GM18873 (cell line): ENCODE measurements around the gene NRG2.

Source experiments
- ATAC-seq: cut with Tn5 transposase; IDR thresholded peaks from one replicate; pipeline ENCODE4 v1.9.1; 2021; ENCODE audit warnings: mild to moderate bottlenecking, moderate library complexity, moderate number of reproducible peaks; ENCODE audit not compliant: unreplicated experiment, low FRiP score

NRG2 gene

GRCh38 chr5:139847790-139848507, 195.2 kb downstream of the NRG2 start:
- ATAC-seq, result no peak

DNA sequence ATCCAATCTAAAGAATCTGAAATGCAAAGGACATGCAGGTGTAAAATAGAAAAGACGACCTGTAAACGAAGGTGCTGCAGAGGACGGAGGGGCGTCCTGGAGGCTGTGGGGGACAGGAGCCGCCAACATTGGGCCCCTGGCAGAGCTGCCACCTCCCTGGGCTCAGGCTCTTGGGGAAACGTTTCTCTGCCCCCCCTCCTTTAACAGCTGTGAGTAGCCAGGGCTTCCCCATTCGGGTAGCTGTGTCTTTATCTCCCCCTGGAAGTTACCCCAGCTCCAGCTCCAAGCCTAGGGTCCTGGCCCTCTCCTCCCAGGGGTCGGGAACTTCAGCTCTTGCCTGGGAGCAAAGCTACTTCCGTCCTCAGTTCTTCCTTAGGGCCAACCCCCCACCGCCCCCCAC, 196.0 kb downstream of the NRG2 start:
- ATAC-seq, result no peak

DNA sequence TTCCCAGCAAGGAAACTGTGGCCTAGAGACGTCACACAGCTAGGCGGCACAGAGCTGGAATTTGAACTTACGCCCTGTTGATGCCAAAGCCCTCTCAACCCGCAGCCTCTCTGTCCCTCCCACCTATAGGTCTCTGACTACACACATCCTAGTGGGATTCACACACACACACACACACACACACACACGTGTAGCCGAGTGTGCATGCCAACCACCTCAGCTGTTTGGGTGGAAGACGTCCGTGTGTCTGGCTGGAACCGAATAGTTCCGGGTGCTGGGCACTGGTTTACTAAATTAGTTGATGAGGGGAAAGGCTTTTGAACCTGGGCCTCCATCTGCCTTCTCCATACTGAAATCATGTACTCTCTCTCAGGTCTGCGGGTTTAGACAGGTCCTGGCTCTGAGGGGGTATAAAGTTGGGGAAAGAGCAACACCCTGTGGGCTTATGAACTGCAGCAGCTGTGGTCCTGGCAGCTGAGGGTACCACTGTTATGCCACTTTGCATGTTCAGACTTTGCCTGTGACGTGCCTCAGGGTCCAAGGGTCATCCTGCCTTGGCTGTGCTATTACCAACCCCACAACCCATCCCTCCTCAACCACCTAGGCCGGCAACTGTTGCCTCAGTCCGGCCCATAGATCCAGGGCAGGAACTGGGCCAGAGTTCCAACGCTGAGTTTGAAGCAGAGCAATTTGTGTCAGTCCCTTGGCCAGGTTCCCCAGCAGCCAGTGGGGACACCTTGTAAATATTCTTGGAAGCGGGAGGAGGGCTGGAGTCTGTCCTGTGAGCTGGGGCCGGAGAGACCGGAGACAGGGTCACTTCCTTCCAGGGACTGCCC, 197.0 kb downstream of the NRG2 start:
- no peak for ATAC-seq

DNA sequence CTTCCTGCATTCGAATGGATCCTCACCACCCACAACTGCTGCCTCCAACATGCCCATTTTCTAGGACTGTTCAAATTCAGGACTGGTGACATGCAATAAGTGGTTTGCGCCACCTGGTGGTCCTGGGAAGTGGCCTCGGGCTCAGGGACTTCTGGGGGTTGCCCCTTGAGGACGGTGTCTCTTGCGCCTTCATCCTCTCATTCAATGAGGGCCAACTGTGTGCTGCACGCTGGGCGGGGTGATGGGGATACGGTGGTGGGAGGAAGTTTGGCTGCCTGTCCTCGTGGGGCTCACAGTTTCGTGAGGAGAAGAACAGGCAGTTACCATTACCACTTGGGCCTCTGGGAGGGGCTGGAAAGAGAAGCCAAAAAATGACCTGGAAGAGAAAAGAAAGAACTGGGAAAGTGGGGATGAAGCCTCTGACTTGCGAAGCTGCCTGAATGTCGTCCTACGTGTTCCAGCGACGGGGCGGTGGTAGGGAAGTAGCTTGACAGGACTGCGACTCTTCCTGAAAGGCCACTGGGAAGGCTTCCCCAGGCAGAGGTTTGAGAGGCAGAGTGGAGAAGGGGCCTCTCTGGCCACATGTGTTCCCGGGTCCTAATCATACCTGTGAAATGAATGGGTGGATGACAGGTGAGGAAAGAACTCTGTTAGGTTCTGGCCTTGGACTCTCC, 198.5 kb downstream of the NRG2 start:
- ATAC-seq, result no peak

DNA sequence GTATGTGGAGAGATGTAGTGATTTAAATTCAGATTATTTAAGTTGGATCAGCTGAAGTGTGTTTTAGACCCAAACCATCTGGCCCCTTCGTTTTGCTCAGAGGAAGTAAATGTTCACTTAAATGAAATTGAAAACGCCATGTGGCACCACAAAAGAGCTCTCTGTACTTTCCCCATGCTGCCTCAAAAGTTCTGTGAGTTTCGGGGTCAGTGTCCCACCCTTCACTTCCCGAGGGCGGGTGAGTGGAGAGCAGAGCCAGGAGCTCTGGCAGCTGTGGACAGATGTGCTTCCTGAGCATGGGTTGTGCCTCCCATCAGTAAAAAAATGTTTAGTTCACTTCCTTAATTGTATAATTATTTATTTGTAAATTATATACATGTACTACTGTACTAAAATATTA, 199.1 kb downstream of the NRG2 start:
- ATAC-seq, result no peak

GRCh38 chr5:139842321-139842720, 200.8 kb downstream of the NRG2 start:
- no peak for ATAC-seq

DNA sequence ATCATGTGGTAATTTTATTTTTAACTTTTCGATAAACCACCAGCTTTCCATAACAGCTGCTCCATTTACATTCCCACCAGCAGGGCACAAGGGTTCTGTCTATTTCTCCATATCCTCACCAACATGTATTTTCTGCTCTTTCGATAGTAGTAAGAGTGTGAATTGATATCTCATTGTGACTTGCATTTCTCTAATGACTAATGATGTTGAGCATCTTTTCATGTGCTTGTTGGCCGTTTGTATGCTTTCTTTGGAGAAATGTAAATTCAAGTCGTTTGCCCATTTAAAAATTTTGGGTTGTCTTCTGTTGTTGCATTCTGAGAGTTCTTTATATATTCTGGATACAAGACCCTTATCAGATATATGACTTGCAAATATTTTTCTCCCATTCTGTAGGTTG, 201.6 kb downstream of the NRG2 start:
- no peak for ATAC-seq

DNA sequence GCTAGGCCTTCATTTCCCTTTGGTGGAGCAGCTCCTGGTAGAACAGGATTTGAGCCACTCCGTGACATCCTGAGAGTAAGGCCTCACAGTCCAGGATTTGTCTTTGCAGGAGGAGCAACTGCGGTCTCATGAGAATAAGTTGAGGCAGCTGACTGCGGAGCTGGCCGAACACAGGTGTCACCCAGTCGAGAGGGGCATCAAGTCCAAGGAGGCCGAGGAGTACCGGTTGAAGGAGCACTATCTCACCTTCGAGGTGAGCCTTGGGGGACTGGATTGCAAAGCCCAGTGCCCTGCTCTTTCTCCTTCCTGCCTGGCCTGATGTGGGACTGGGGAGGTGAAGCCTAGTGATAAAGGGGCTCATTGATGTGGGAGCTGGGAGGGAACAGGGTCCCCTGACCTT, 203.2 kb downstream of the NRG2 start:
- no peak for ATAC-seq

GRCh38 chr5:139839232-139839815, 203.8 kb downstream of the NRG2 start:
- no peak for ATAC-seq

DNA sequence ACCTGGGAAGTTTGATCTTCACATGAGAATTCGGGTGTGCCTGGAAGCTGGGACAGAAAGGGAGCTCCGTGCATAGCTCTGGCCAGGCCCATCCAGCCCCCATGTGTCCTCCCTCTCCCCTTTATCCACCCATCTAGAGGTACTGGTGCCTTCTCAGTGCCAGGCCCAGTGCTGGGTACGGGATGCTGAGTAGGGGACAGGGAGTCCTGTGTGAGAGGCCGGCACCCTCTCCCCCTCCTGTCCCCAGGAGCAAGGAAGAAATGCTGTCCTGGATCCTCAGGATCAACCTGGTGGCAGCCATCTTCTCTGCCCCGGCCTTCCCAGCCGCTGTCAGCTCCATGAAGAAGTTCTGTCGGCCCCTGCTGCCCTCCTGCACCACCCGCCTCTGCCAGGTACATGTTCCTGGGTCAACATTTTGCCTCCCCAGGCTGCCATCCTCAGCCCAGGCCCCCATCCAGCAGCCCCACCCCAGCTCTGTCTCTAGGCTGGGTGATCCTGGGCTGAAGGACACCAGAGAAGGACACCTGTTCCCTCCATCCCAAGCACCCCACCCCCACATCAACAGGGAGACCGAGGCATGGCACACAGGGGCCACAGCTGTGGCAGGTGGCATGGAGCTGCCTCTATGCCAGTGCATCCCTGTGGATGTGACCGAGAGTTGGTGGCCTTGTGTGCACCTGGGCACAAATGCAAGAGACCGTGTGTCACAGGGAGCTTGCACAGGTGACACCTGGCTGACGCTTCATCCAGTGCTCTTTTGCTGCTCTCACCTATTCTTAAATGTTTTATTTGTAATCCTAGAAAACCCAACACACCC, 204.5 kb downstream of the NRG2 start:
- no peak for ATAC-seq

DNA sequence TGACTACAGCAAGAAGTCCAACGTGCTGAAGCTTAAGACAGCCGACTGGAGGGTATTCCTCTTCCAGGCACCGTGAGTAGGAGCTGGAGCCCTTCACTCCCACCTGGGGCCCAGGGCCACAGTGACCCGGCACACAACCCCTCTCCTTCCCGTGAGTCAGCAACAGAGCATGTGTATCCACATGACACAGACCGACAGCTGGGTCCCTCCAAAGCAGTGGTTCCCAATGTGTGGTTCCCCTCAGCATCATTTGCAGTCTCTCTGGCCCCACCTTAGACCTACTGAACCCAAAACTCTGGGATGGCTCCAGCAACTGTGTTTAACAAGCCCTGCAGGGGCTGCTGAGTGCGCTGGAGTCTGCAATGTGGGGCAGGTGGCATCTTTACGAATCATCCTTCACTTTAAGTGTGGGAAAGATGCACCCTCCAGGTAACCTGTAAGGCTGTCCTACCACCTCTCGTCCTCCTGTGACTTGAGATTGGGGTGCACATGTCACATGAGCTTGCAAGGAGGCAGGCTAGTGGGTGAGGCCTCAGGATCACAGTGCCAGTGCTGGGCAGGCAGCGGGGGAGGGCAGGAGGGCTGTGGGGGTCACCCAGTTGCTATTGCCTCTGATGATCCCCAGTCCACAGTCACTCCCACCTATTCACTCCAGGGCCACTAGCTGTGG, 205.3 kb downstream of the NRG2 start:
- no peak for ATAC-seq

- no peak for ATAC-seq
Observed at GRCh38 chr5:139836469-139837208, 206.5 kb downstream of the NRG2 start.

DNA sequence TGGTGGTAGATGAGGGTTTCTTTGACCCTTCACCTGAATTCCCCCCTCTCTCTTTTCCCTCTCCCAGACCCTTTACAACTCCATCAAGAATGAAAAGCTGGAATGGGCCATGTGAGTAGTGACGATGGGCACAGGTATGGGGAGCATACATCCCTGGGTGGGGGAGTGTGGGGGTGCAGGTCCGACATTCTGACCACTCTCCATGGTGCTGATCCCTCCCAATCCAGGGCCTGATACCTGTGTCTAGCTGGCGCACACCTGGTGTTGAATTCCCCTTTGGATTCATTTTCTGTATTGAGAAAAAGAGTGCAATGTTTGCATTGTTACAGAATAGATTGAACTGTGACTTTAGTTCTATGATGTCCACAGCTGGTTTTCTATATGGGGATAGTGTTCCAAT, 207.4 kb downstream of the NRG2 start:
- no peak for ATAC-seq

DNA sequence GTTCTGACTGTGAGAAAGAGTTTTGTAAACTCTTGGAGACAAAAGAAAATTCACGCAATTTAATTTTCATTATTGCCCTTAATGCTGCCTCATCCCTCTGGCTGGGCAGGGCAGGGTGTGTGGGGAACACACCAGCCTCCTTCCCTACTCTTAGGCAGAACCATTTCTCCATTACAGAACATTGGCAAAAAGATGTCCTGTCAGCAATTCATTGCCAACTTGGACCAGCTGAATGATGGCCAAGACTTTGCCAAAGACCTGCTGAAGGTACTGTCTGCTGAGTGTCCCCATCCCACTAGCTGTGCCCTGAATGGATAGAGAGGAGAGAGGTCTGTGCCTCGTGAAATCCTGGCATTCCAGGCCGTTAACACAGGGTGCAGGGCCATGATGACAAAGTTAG, 209.6 kb downstream of the NRG2 start:
- ATAC-seq, result no peak

DNA sequence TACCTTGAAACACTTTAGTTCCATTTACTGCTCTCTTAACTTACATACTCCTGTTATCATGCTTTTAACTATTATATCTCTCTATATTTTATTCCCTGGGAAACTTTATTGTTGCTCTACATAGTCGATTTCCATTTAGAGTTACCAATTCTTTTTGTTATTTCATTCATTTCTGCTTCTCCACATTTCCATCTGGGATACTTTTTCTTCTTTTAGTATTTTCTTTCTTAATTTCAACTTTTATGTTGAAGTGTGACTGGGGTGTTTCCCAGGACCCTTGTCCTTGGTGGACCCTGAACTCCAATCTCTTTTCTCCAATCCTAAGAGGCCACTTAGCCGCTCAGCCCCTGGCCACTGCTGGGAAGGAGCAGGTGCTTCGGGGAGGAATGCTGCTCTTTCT, 211.5 kb downstream of the NRG2 start:
- ATAC-seq, result no peak

- ATAC-seq, result no peak
Observed at GRCh38 chr5:139829471-139829870, 213.6 kb downstream of the NRG2 start.

DNA sequence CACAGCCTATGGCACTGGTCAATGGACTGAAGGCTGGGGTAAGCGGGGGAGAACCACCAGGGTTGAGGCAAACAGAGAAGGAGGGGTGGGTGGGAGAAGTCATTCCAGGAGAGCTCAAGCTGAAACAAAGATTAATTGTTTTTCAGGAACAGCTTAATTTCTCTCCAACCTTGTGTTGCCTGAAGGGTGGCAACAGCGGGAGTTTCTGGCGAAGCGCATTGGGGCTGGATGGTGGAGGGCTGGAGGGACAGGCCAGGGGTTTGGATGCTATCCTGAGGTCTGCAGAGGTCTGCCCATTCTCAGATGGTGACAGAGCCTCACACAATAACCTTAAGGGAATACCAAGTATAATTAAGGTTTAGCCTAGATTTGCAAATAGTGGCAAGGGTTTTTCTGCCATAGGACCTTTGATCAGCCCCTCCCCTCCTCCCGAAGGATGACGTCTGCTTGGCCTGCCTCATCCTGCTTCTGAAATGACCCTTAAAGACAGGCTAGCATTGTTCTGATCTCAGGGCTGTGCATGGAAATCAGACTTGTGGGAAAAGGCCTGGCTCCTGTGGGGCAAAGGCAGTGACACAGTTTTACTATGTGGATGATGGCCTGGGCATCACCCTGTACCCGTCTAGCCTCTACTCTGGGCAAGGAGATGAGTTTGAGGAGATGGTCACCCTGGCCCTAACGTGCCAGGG, 214.7 kb downstream of the NRG2 start:
- no peak for ATAC-seq

DNA sequence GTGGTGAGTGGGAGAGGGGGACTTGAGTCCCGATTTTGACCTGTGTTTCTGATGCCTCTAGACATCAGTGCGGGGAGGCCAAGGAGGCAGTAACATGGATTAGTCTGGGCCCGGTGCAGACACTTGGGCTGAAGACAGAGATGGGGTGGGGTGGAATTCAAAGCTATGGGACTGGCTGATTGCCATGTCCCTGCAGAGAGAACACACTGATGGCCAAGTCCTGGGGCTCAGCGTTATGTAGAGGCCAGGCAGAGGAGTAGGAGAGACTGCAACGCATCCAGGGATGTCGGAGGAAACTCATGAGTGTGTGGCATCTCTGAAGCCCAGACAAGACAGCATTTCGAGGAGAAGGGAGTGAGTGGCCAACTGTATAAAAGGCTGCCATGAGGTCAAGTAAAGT, 217.4 kb downstream of the NRG2 start:
- ATAC-seq, result no peak
